Activated T-cell treated with anti-CD3 and anti-CD28 coated beads, Interleukin-2, amount 50 U/mL, for 4 hours (primary cell): Measurements from ENCODE around the gene CRIP3. TPM values are rescaled to one million over a fixed set of nuclear protein-coding genes. Genes with fewer than 3 reads are reported as not detected.

Experiments used
- total RNA-seq, 3 donors: library from RNA; stranded (reverse); gene quantifications; one replicate each; pipeline ENCODE4 v1.2.1, GENCODE V29; 2021

CRIP3 gene
- total RNA-seq, 3 donors from 2014 or later, result 0.52 TPM; not detected in 2

Other genes starting within 250 kb of the CRIP3 start
- 100 to 1,000 TPM in 2 of 3 donors, 10 to 100 TPM in 1; 93.3 to 120 (median 115) TPM for gene MRPL2, start 249.4 kb downstream of the CRIP3 start, total RNA-seq
- 1 to 10 TPM; 5.4 to 9.1 (median 7.4) TPM for gene KLC4, start 249.2 kb downstream of the CRIP3 start, total RNA-seq
- gene PTK7, start 232.5 kb downstream of the CRIP3 start, total RNA-seq, result 1 to 10 TPM; 1.3 to 4.3 (median 1.9) TPM
- gene SRF, start 137.6 kb downstream of the CRIP3 start, total RNA-seq, result 10 to 100 TPM; 72.0 to 80.1 (median 72.8) TPM
- gene CUL9, start 126.6 kb downstream of the CRIP3 start, total RNA-seq, result 10 to 100 TPM; 29.5 to 32.3 (median 30.4) TPM
- 10 to 100 TPM; 27.5 to 52.1 (median 51.0) TPM for gene DNPH1, start 79.3 kb downstream of the CRIP3 start, total RNA-seq
- under 1 TPM; 0.20 to 0.38 (median 0.21) TPM for gene TTBK1, start 65.3 kb downstream of the CRIP3 start, total RNA-seq
- not detected for gene SLC22A7, start 10.6 kb downstream of the CRIP3 start, total RNA-seq
- 1 to 10 TPM; 7.4 to 7.8 (median 7.6) TPM for gene ZNF318, start 60.8 kb upstream of the CRIP3 start, total RNA-seq
- gene ABCC10, start 118.7 kb upstream of the CRIP3 start, total RNA-seq, result 10 to 100 TPM; 24.2 to 30.1 (median 26.5) TPM
- gene DLK2, start 146.7 kb upstream of the CRIP3 start, total RNA-seq, result 1 to 10 TPM; 5.0 to 9.0 (median 6.7) TPM
- 10 to 100 TPM; 45.5 to 52.8 (median 46.2) TPM for gene TJAP1, start 168.7 kb upstream of the CRIP3 start, total RNA-seq
- gene LRRC73, start 201.5 kb upstream of the CRIP3 start, total RNA-seq, result under 1 TPM; 0.16 to 0.47 (median 0.20) TPM
- gene YIPF3, start 208.1 kb upstream of the CRIP3 start, total RNA-seq, result 10 to 100 TPM; 33.3 to 40.9 (median 35.4) TPM
- gene POLR1C, start 208.3 kb upstream of the CRIP3 start, total RNA-seq, result 100 to 1,000 TPM; 192 to 231 (median 200) TPM